ENCODE results near the gene DTX4.

GRCh38 chr11:59174664-59175033 lies 2.7 kb downstream of the DTX4 start:
- TF ChIP-seq EP300 (IDR thresholded peaks at IDR 0.05; ENCODE audit: borderline replicate concordance) (no peak), MAX (IDR thresholded peaks at IDR 0.05) (no peak), CEBPB (IDR thresholded peaks at IDR 0.05) (no peak), TAF1 (IDR thresholded peaks at IDR 0.05; ENCODE audit: low read depth) (no peak), TEAD4 (IDR thresholded peaks at IDR 0.05) (no peak)

Measured in Ishikawa (cell line).